ENCODE data around the gene PURA.

PURA gene

GRCh38 chr5:140162781-140163180, 48.9 kb downstream of the PURA start:
- DNase-seq, result no peak

- no peak for DNase-seq
These were observed 51.4 kb downstream of the PURA start for GRCh38 chr5:140165101-140165922.

- DNase-seq, result no peak
These were observed 52.0 kb downstream of the PURA start for GRCh38 chr5:140165923-140166270.

GRCh38 chr5:140166911-140167310, 53.0 kb downstream of the PURA start:
- DNase-seq, result no peak

GRCh38 chr5:140168371-140168770, 54.5 kb downstream of the PURA start:
- no peak for DNase-seq

GRCh38 chr5:140169410-140169809, 55.5 kb downstream of the PURA start:
- no peak for DNase-seq

- DNase-seq, result no peak
These were observed 58.6 kb downstream of the PURA start for GRCh38 chr5:140172483-140172882.

GRCh38 chr5:140174014-140174413, 60.1 kb downstream of the PURA start:
- DNase-seq, result no peak

GRCh38 chr5:140174465-140175366, 60.8 kb downstream of the PURA start, which contains the start of gene CYSTM1:
Gene CYSTM1 (plus strand): TSS chr5:140175188. CDS start chr5:140194466, 19,278 bp downstream.
- DNase-seq, result peak; percentile 89
